Mesenchymal stem cell (in vitro differentiated cells and primary cell): ENCODE data around the gene SCAF1.
A peak's percentile ranks its signal among the peaks of the same experiment; 100 is the strongest.

Source experiments
- DNase-seq: peaks from one replicate; pipeline ENCODE4 v3.0.0-alpha.2; 2013
- H2AFZ ChIP-seq: one replicate; pipeline ENCODE4 v1.6.1; 2013; ENCODE audit warnings: low read depth, mild to moderate bottlenecking, control low read depth, inconsistent platforms, low read length, moderate library complexity
- H2AK5ac ChIP-seq: 2 replicates; pipeline ENCODE4 v1.6.1; 2013; ENCODE audit warnings: low read length, moderate library complexity, mild to moderate bottlenecking, inconsistent platforms; ENCODE audit not compliant: severe bottlenecking
- H2BK120ac ChIP-seq: one replicate; pipeline ENCODE4 v1.6.1; 2013; ENCODE audit warnings: low read depth, mild to moderate bottlenecking, inconsistent platforms, low read length, moderate library complexity
- H2BK12ac ChIP-seq, 2 experiments: one replicate each; pipeline ENCODE4 v1.6.1; 2013; ENCODE audit warnings: inconsistent platforms in 2 of 2, low read length in 2 of 2, mild to moderate bottlenecking in 2 of 2, moderate library complexity in 2 of 2, control low read depth in 1 of 2
- H2BK15ac ChIP-seq: one replicate; pipeline ENCODE4 v1.6.1; 2013; ENCODE audit warnings: mild to moderate bottlenecking, low read depth, inconsistent platforms; ENCODE audit not compliant: poor library complexity, severe bottlenecking
- H2BK5ac ChIP-seq: 2 replicates; pipeline ENCODE4 v1.6.1; 2013; ENCODE audit warnings: low read depth, mild to moderate bottlenecking, low read length, control low read depth, inconsistent platforms; ENCODE audit not compliant: poor library complexity, severe bottlenecking
- H3K14ac ChIP-seq, 2 experiments: one replicate each; pipeline ENCODE4 v1.6.1; 2013; ENCODE audit warnings: inconsistent platforms in 2 of 2, low read length in 2 of 2, control low read depth in 1 of 2, mild to moderate bottlenecking in 1 of 2, moderate library complexity in 1 of 2
- H3K18ac ChIP-seq, 2 experiments: one replicate each; pipeline ENCODE4 v1.6.1; 2013; ENCODE audit warnings: inconsistent platforms in 2 of 2, low read length in 2 of 2, control low read depth in 1 of 2, low read depth in 1 of 2, mild to moderate bottlenecking in 1 of 2
- H3K23ac ChIP-seq, 2 experiments: one replicate each; pipeline ENCODE4 v1.6.1; 2013; ENCODE audit warnings: inconsistent platforms in 2 of 2, low read length in 2 of 2, mild to moderate bottlenecking in 2 of 2, moderate library complexity in 2 of 2, control low read depth in 1 of 2
- H3K27ac ChIP-seq: 2 replicates; pipeline ENCODE4 v1.5.1; 2013; ENCODE audit warnings: mild to moderate bottlenecking, moderate library complexity, low read length, control low read depth, inconsistent platforms; ENCODE audit not compliant: poor library complexity, severe bottlenecking
- H3K27me3 ChIP-seq, 2 experiments: 2 replicates each; pipeline versions ENCODE4 v1.6.1 to v1.7.0; 2013; ENCODE audit warnings: low read length in 2 of 2, mild to moderate bottlenecking in 2 of 2, moderate library complexity in 2 of 2, control low read depth in 1 of 2, inconsistent platforms in 1 of 2; ENCODE audit not compliant: control insufficient read depth in 1 of 2, insufficient read depth in 1 of 2
- H3K36me3 ChIP-seq, 2 experiments: 2 replicates each; pipeline versions ENCODE4 v1.6.1 to v1.7.0; 2013; ENCODE audit warnings: low read length in 2 of 2, control low read depth in 1 of 2, inconsistent platforms in 1 of 2, low read depth in 1 of 2, mild to moderate bottlenecking in 1 of 2; ENCODE audit not compliant: insufficient read depth in 2 of 2, control insufficient read depth in 1 of 2
- H3K4ac ChIP-seq, 2 experiments: one replicate each; pipeline ENCODE4 v1.6.1; 2013; ENCODE audit warnings: inconsistent platforms in 2 of 2, low read length in 2 of 2, mild to moderate bottlenecking in 2 of 2, moderate library complexity in 2 of 2, control low read depth in 1 of 2, low read depth in 1 of 2
- H3K4me1 ChIP-seq: 2 replicates; pipeline ENCODE4 v1.6.1; 2013; ENCODE audit warnings: low read depth, low read length, control low read depth; ENCODE audit not compliant: control insufficient read depth, insufficient read depth
- H3K4me2 ChIP-seq: 2 replicates; pipeline ENCODE4 v1.6.1; 2013; ENCODE audit warnings: low read length, mild to moderate bottlenecking, inconsistent platforms; ENCODE audit not compliant: poor library complexity, severe bottlenecking
- H3K4me3 ChIP-seq, 2 experiments: 2 replicates each; pipeline versions ENCODE4 v1.5.1 to v1.7.0; 2013; ENCODE audit warnings: low read length in 2 of 2, mild to moderate bottlenecking in 2 of 2, control low read depth in 1 of 2, low read depth in 1 of 2; ENCODE audit not compliant: insufficient read depth in 1 of 2
- H3K79me1 ChIP-seq: replicated peaks from 2 replicates; pipeline ENCODE4 v1.6.1; 2013; ENCODE audit warnings: mild to moderate bottlenecking, control low read depth, low read length, inconsistent platforms; ENCODE audit not compliant: poor library complexity, severe bottlenecking
- H3K9ac ChIP-seq: 2 replicates; pipeline ENCODE4 v1.7.0; 2013; ENCODE audit warnings: mild to moderate bottlenecking, low read length, moderate library complexity
- H3K9me3 ChIP-seq: 2 replicates; pipeline ENCODE4 v1.7.0; 2013; ENCODE audit warnings: mild to moderate bottlenecking, low read length; ENCODE audit not compliant: control insufficient read depth
- H4K8ac ChIP-seq: one replicate; pipeline ENCODE4 v1.6.1; 2013; ENCODE audit warnings: inconsistent platforms, mild to moderate bottlenecking, low read length, moderate library complexity
- H4K91ac ChIP-seq: one replicate; pipeline ENCODE4 v1.6.1; 2013; ENCODE audit warnings: mild to moderate bottlenecking, low read length, inconsistent platforms
- WGBS: methylation state at CpG from one replicate; pipeline ENCODE4 v1.1.7; 2013; ENCODE audit warnings: mixed read lengths; 5-methylcytosine and 5-hydroxymethylcytosine counted together

Gene SCAF1

GRCh38 chr19:49614096-49614833 lies 27.7 kb upstream of the SCAF1 start:
- WGBS, result 29% methylated on average over 18 of the region's 19 CpGs
- H3K14ac ChIP-seq, result no peak overlapping the region
- peak; percentile 96 for DNase-seq

GRCh38 chr19:49615861-49616260 lies 26.1 kb upstream of the SCAF1 start:
- Histone ChIP-seq H2AFZ (no peak overlapping the region), H2AK5ac (no peak overlapping the region), H4K91ac (no peak overlapping the region), H3K18ac (no peak overlapping the region), H2BK15ac (no peak overlapping the region), H3K9me3 (no peaks in the 10 kb centered on the region), H3K79me1 (peaks cover 40% of the 10 kb centered on the region), H3K27ac (no peak overlapping the region), H3K4me2 (no peak overlapping the region), H3K23ac (no peak overlapping the region), H2BK12ac (no peak overlapping the region), H3K27me3 (no peaks in the 10 kb centered on the region), H2BK5ac (no peak overlapping the region), H4K8ac (no peak overlapping the region), H3K4me3 (no peak overlapping the region), H2BK120ac (no peak overlapping the region), H3K14ac (no peak overlapping the region), H3K4ac (no peak overlapping the region), H3K9ac (no peak overlapping the region), H3K4me1 (peaks cover 20% of the 10 kb centered on the region), H3K36me3 (peaks cover 44 to 69% of the 10 kb centered on the region in 2 experiments)
- WGBS, result 97% methylated on average over 23 of the region's 23 CpGs
- no peak for DNase-seq

More at GRCh38 chr19:49614096-49614833, 27.7 kb upstream of the SCAF1 start:
- peaks cover 45 to 67% of the 10 kb centered on the region in 2 experiments for H3K36me3 ChIP-seq
- no peaks in the 10 kb centered on the region for H3K27me3 ChIP-seq
- no peak overlapping the region for H2AK5ac ChIP-seq
- H3K27ac ChIP-seq, result peak overlapping the region; percentile 42
- peak overlapping the region; percentile 66 for H3K9ac ChIP-seq
- no peak overlapping the region for H3K23ac ChIP-seq
- H2BK12ac ChIP-seq, result peak overlapping the region; percentile 63 to 75
- H3K4ac ChIP-seq, result peak overlapping the region in 1 of 2 experiments; percentile 73
- H4K91ac ChIP-seq, result peak overlapping the region; percentile 80
- H2BK15ac ChIP-seq, result no peak overlapping the region
- H3K4me2 ChIP-seq, result no peak overlapping the region
- H4K8ac ChIP-seq, result no peak overlapping the region
- peaks cover 35% of the 10 kb centered on the region for H3K79me1 ChIP-seq
- no peak overlapping the region for H2BK120ac ChIP-seq
- H3K4me1 ChIP-seq, result peaks cover 20% of the 10 kb centered on the region
- H3K4me3 ChIP-seq, result peak overlapping the region in 1 of 2 experiments; percentile 50
- no peak overlapping the region for H2BK5ac ChIP-seq
- H2AFZ ChIP-seq, result no peak overlapping the region
- peak overlapping the region; percentile 60 to 90 for H3K18ac ChIP-seq
- H3K9me3 ChIP-seq, result no peaks in the 10 kb centered on the region

GRCh38 chr19:49616532-49616931 lies 25.5 kb upstream of the SCAF1 start:
- Histone ChIP-seq H2BK12ac (no peak overlapping the region), H3K36me3 (peaks cover 46 to 70% of the 10 kb centered on the region in 2 experiments), H3K79me1 (peaks cover 43% of the 10 kb centered on the region), H3K27me3 (no peaks in the 10 kb centered on the region), H3K4ac (no peak overlapping the region), H3K14ac (no peak overlapping the region), H2AFZ (no peak overlapping the region), H3K9ac (no peak overlapping the region), H3K18ac (no peak overlapping the region), H3K27ac (no peak overlapping the region), H3K23ac (no peak overlapping the region), H2BK15ac (no peak overlapping the region), H3K4me1 (peaks cover 20% of the 10 kb centered on the region), H2BK120ac (no peak overlapping the region), H4K91ac (no peak overlapping the region), H2AK5ac (no peak overlapping the region), H3K9me3 (no peaks in the 10 kb centered on the region), H4K8ac (no peak overlapping the region), H3K4me3 (no peak overlapping the region), H2BK5ac (no peak overlapping the region), H3K4me2 (no peak overlapping the region)
- no peak for DNase-seq
- 97% methylated on average over 7 of the region's 7 CpGs for WGBS

GRCh38 chr19:49616945-49617344 lies 25.1 kb upstream of the SCAF1 start:
- peaks cover 20% of the 10 kb centered on the region for H3K4me1 ChIP-seq
- H3K9ac ChIP-seq, result no peak overlapping the region
- no peak overlapping the region for H3K18ac ChIP-seq
- no peak overlapping the region for H3K27ac ChIP-seq
- H3K14ac ChIP-seq, result no peak overlapping the region
- no peak overlapping the region for H3K23ac ChIP-seq
- peaks cover 47% of the 10 kb centered on the region for H3K79me1 ChIP-seq
- H2AK5ac ChIP-seq, result no peak overlapping the region
- no peak overlapping the region for H3K4me2 ChIP-seq
- H3K36me3 ChIP-seq, result peaks cover 51 to 73% of the 10 kb centered on the region in 2 experiments
- H2BK15ac ChIP-seq, result no peak overlapping the region
- no peak overlapping the region for H3K4ac ChIP-seq
- H2AFZ ChIP-seq, result no peak overlapping the region
- H3K9me3 ChIP-seq, result no peaks in the 10 kb centered on the region
- no peak overlapping the region for H2BK12ac ChIP-seq
- H3K4me3 ChIP-seq, result no peak overlapping the region
- WGBS, result 100% methylated on average over 5 of the region's 7 CpGs
- H2BK5ac ChIP-seq, result no peak overlapping the region
- H4K8ac ChIP-seq, result no peak overlapping the region
- DNase-seq, result no peak
- H3K27me3 ChIP-seq, result no peaks in the 10 kb centered on the region
- no peak overlapping the region for H4K91ac ChIP-seq
- H2BK120ac ChIP-seq, result no peak overlapping the region
